PC-9 (cell line): ENCODE results near the gene BDH1. TPM values are rescaled to one million over a fixed set of nuclear protein-coding genes. Genes with fewer than 3 reads are reported as not detected.
A peak's percentile ranks its signal among the peaks of the same experiment; 100 is the strongest.

Experiments used
- BruUV-seq: library from RNA; stranded (reverse); fragments of 400-500 nt; replicated peaks from 2 replicates; lab custom pipeline; 2021; lab: Mats Ljungman, UMichigan
- CTCF ChIA-PET: fragments of 300-600 bp; sonication (Branson Sonifier 250); formaldehyde crosslinking; loops from one replicate; lab custom pipeline; 2022; ENCODE audit warnings: antibody characterized with exemption; lab: Charles Lee
- POLR2A ChIA-PET: fragments of 300-600 bp; sonication (Branson Sonifier 250); formaldehyde crosslinking; loops from one replicate; lab custom pipeline; 2022; ENCODE audit warnings: antibody characterized with exemption; ENCODE audit not compliant: unreplicated experiment; lab: Charles Lee
- DNase-seq, 2 experiments: peaks; one replicate each; pipeline versions ENCODE4 v3.0.0 to v3.0.0-alpha.2; 2015 to 2022; ENCODE audit warnings: mixed read lengths in 1 of 2
- H2AFZ ChIP-seq: fragments of 200-600 bp; sonication (generic); 2 replicates; pipeline ENCODE4 v1.8.1; 2017; ENCODE audit warnings: antibody characterized with exemption
- H3F3A ChIP-seq: fragments of 200-600 bp; sonication (generic); 2 replicates; pipeline ENCODE4 v1.8.1; 2017; ENCODE audit warnings: antibody characterized with exemption, mild to moderate bottlenecking, low read depth; ENCODE audit not compliant: insufficient read depth
- H3K27ac ChIP-seq: fragments of 200-600 bp; sonication (generic); 2 replicates; pipeline ENCODE4 v1.6.1; 2016; ENCODE audit warnings: mixed run types
- H3K27me3 ChIP-seq: fragments of 200-600 bp; sonication (generic); 2 replicates; pipeline ENCODE4 v1.6.1; 2016; ENCODE audit warnings: low read depth, mixed run types; ENCODE audit not compliant: insufficient read depth
- H3K36me3 ChIP-seq: fragments of 200-600 bp; sonication (generic); 2 replicates; pipeline ENCODE4 v1.6.1; 2016; ENCODE audit warnings: low read depth, mixed run types
- H3K4me1 ChIP-seq: fragments of 200-600 bp; sonication (generic); replicated peaks from 2 replicates; pipeline ENCODE4 v1.6.1; 2016; ENCODE audit warnings: mixed run types; ENCODE audit not compliant: insufficient read depth
- H3K4me2 ChIP-seq: fragments of 200-600 bp; sonication (generic); 2 replicates; pipeline ENCODE4 v1.6.1; 2017; ENCODE audit warnings: mixed run types
- H3K4me3 ChIP-seq: fragments of 200-600 bp; sonication (generic); 2 replicates; pipeline ENCODE4 v1.6.1; 2016; ENCODE audit warnings: mixed run types
- H3K79me2 ChIP-seq: fragments of 200-600 bp; sonication (generic); 2 replicates; pipeline ENCODE4 v1.6.1; 2017; ENCODE audit warnings: low read depth, mixed run types
- H3K9me2 ChIP-seq: fragments of 200-600 bp; sonication (generic); 2 replicates; pipeline ENCODE4 v1.8.1; 2017; ENCODE audit warnings: mild to moderate bottlenecking; ENCODE audit not compliant: insufficient read depth
- H3K9me3 ChIP-seq: fragments of 200-600 bp; sonication (generic); 2 replicates; pipeline ENCODE4 v1.8.1; 2016; ENCODE audit warnings: low read depth; ENCODE audit not compliant: insufficient read depth
- H4K20me1 ChIP-seq: fragments of 200-600 bp; sonication (generic); 2 replicates; pipeline ENCODE4 v1.8.1; 2017; ENCODE audit not compliant: insufficient read depth
- CTCF ChIP-seq: fragments of 200-600 bp; sonication (generic); conservative IDR thresholded peaks from 2 replicates; pipeline ENCODE4 v1.6.1; 2017; ENCODE audit warnings: mixed run types, antibody characterized with exemption, mild to moderate bottlenecking, moderate library complexity
- EZH2 ChIP-seq: fragments of 200-600 bp; sonication (generic); IDR thresholded peaks from 2 replicates; pipeline ENCODE4 v1.8.0; 2017; ENCODE audit warnings: antibody characterized with exemption, low read depth
- intact Hi-C: fragments of 100-400 bp; cut with micrococcal nuclease; formaldehyde crosslinking; loops from one replicate; pipeline ENCODE4 v1.10.0; 2022; ENCODE audit not compliant: unreplicated experiment
- total RNA-seq: library from RNA; stranded (reverse); gene quantifications from 2 replicates; pipeline ENCODE4 v1.2.3, GENCODE V29; 2021

BDH1 gene
- total RNA-seq, 1 experiment from 2014 or later = 55.1 TPM

DNA sequence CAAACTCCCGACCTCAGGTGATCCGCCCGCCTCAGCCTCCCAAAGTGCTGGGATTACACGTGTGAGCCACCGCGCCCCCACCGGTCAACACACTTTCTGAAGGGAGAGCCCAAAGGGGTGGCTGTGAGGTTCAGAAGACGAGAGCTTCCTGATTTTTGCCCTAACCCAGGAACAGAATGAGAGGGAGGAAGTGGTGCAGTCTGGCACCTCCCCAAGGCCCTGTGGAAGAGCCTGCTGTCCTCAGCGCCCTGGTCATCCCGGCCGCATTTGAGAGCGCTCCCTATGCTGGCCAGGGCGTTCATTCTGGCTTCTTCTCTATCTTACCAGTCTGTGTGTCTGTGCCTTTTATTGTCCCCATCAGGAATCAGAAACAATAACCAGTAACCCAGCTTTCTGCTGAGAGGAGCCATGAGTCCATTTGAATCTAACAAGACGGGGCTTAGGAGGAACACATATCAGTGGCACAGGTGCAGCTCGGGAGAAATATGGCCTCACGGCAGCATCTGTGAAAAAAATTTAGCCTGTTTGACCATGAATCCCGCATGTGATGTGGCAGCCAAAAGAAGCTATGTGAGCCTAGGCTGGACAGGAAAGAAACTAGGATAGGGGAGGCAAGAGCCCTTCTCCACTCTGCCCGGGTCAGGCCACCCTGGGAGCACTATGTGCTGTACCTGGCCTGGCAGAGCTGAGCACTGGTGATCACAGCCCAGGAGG, 12.9 kb downstream of the BDH1 start:
- H3K79me2 ChIP-seq = no peaks in the 10 kb centered on the region
- BruUV-seq = no TSS peak
- H2AFZ ChIP-seq = no peak overlapping the region
- no peak for TF ChIP-seq EZH2
- TF ChIP-seq CTCF = no peak
- no peak overlapping the region for H3K4me3 ChIP-seq
- CTCF ChIA-PET = interaction anchor here (0.6 to 0.7 kb wide), 2 partner anchors 8 to 99 kb away, joined by 3 to 9 read pairs; no protein-coding TSS in a partner anchor
- H3K9me3 ChIP-seq = no peaks in the 10 kb centered on the region
- no peak for DNase-seq
- no peaks in the 10 kb centered on the region for H3K36me3 ChIP-seq
- H3F3A ChIP-seq = peaks cover 34% of the 10 kb centered on the region
- POLR2A ChIA-PET = no interaction called here
- no peaks in the 10 kb centered on the region for H3K27me3 ChIP-seq
- H4K20me1 ChIP-seq = no peaks in the 10 kb centered on the region
- no peak overlapping the region for H3K4me2 ChIP-seq
- no peak overlapping the region for H3K27ac ChIP-seq
- H3K9me2 ChIP-seq = no peaks in the 10 kb centered on the region
- peaks cover 36% of the 10 kb centered on the region for H3K4me1 ChIP-seq
- intact Hi-C loops = no loop called here

GRCh38 chr3:197541756-197542539, 13.8 kb downstream of the BDH1 start:
- Histone ChIP-seq H3K27me3 (no peaks in the 10 kb centered on the region), H3K4me3 (no peak overlapping the region), H3K79me2 (no peaks in the 10 kb centered on the region), H3K36me3 (no peaks in the 10 kb centered on the region), H2AFZ (no peak overlapping the region), H4K20me1 (no peaks in the 10 kb centered on the region), H3K4me2 (peak overlapping the region; percentile 69), H3K9me2 (no peaks in the 10 kb centered on the region), H3K4me1 (peaks cover 36% of the 10 kb centered on the region), H3F3A (peaks cover 34% of the 10 kb centered on the region), H3K9me3 (no peaks in the 10 kb centered on the region), H3K27ac (peak overlapping the region; percentile 80)
- ChIA-PET CTCF (interaction anchor here (0.6 to 0.7 kb wide), 3 partner anchors 9 to 299 kb away, joined by 3 to 9 read pairs (median 6); no protein-coding TSS in a partner anchor), POLR2A (interaction anchor here (0.6 kb wide), 1 partner anchor 203 kb away, joined by 3 read pairs; no protein-coding TSS in a partner anchor)
- no peak for TF ChIP-seq EZH2
- no peak for TF ChIP-seq CTCF
- intact Hi-C loops = loop anchor here (1.0 kb wide), 2 partner anchors 12 to 26 kb away; no protein-coding TSS in a partner anchor
- no TSS peak for BruUV-seq
- DNase-seq = no peak

- no peaks in the 10 kb centered on the region for H3K36me3 ChIP-seq
- H3K27ac ChIP-seq = peak overlapping the region; percentile 80
- peaks cover 36% of the 10 kb centered on the region for H3K4me1 ChIP-seq
- TF ChIP-seq EZH2 (no peak), CTCF (no peak)
- H2AFZ ChIP-seq = no peak overlapping the region
- peak overlapping the region; percentile 69 for H3K4me2 ChIP-seq
- intact Hi-C loops = loop anchor here (1.0 kb wide), 2 partner anchors 13 to 25 kb away; no protein-coding TSS in a partner anchor
- H3K27me3 ChIP-seq = no peaks in the 10 kb centered on the region
- no peaks in the 10 kb centered on the region for H3K79me2 ChIP-seq
- CTCF ChIA-PET = no interaction called here
- DNase-seq = peak; percentile 85 to 93
- TSS peak; percentile 79 for BruUV-seq
- peak overlapping the region; percentile 23; the same call in 1 of the 2 replicates for H3K4me3 ChIP-seq
- H3K9me2 ChIP-seq = no peaks in the 10 kb centered on the region
- H4K20me1 ChIP-seq = no peaks in the 10 kb centered on the region
- peaks cover 34% of the 10 kb centered on the region for H3F3A ChIP-seq
- H3K9me3 ChIP-seq = no peaks in the 10 kb centered on the region
- POLR2A ChIA-PET = interaction anchor here (0.7 kb wide), 1 partner anchor 27 kb away, joined by 8 read pairs; no protein-coding TSS in a partner anchor
Measured at GRCh38 chr3:197540961-197541377, 14.8 kb downstream of the BDH1 start.
